Neural progenitor cell (in vitro differentiated cells): Measurements from ENCODE around the gene ADAM10. TPM values are rescaled to one million over a fixed set of nuclear protein-coding genes. Genes with fewer than 3 reads are reported as not detected.
"Not testable (repeated sequence)": the region's sequence is repeated elsewhere in the genome, so short reads cannot be mapped to it uniquely, and the experiment has no call there.

Source experiments
- DNase-seq: peaks from one replicate; pipeline ENCODE4 v3.0.0-alpha.2; 2016; ENCODE audit warnings: low spot score
- H2AFZ ChIP-seq: fragments of 200-600 bp; sonication (generic); replicated peaks from 2 replicates; pipeline ENCODE4 v1.6.1; 2016; ENCODE audit warnings: antibody characterized with exemption
- H3F3A ChIP-seq: fragments of 200-600 bp; sonication (generic); 2 replicates; pipeline ENCODE4 v1.6.1; 2016; ENCODE audit warnings: antibody characterized with exemption, low read depth
- H3K27ac ChIP-seq: fragments of 200-600 bp; sonication (generic); 2 replicates; pipeline ENCODE4 v1.5.1; 2016; ENCODE audit warnings: mild to moderate bottlenecking
- H3K27me3 ChIP-seq: fragments of 200-600 bp; sonication (generic); 2 replicates; pipeline ENCODE4 v1.6.1; 2016; ENCODE audit warnings: mild to moderate bottlenecking, moderate library complexity
- H3K36me3 ChIP-seq: fragments of 200-600 bp; sonication (generic); 2 replicates; pipeline ENCODE4 v1.5.1; 2016
- H3K4me1 ChIP-seq: fragments of 200-600 bp; sonication (generic); 2 replicates; pipeline ENCODE4 v1.6.1; 2016; ENCODE audit warnings: mixed run types
- H3K4me2 ChIP-seq: fragments of 200-600 bp; sonication (generic); 2 replicates; pipeline ENCODE4 v1.6.1; 2016
- H3K4me3 ChIP-seq: fragments of 200-600 bp; sonication (generic); 2 replicates; pipeline ENCODE4 v1.5.1; 2016
- H3K79me2 ChIP-seq: fragments of 200-600 bp; sonication (generic); 2 replicates; pipeline ENCODE4 v1.6.1; 2016; ENCODE audit warnings: low read depth
- H3K9ac ChIP-seq: fragments of 200-600 bp; sonication (generic); 2 replicates; pipeline ENCODE4 v1.6.1; 2016
- H3K9me3 ChIP-seq: fragments of 200-600 bp; sonication (generic); 2 replicates; pipeline ENCODE4 v1.5.1; 2016; ENCODE audit warnings: low read depth
- H4K20me1 ChIP-seq: fragments of 200-600 bp; sonication (generic); 2 replicates; pipeline ENCODE4 v1.6.1; 2016; ENCODE audit warnings: low read depth
- H3K27ac Mint-ChIP-seq: 3 replicates; pipeline ENCODE4 v1.8.0; 2021; ENCODE audit warnings: mixed read lengths
- H3K27me3 Mint-ChIP-seq: 2 replicates; pipeline ENCODE4 v1.8.0; 2022; ENCODE audit warnings: low read depth, mild to moderate bottlenecking, inconsistent platforms, moderate library complexity, mixed read lengths; ENCODE audit not compliant: insufficient read depth
- H3K36me3 Mint-ChIP-seq: 3 replicates; pipeline ENCODE4 v1.8.0; 2021; ENCODE audit warnings: mixed read lengths
- H3K4me1 Mint-ChIP-seq: 3 replicates; pipeline ENCODE4 v1.8.0; 2021; ENCODE audit warnings: mixed read lengths
- H3K4me3 Mint-ChIP-seq: 3 replicates; pipeline ENCODE4 v1.8.0; 2021; ENCODE audit warnings: mild to moderate bottlenecking, moderate library complexity, mixed read lengths
- H3K9me3 Mint-ChIP-seq: 3 replicates; pipeline ENCODE4 v1.8.0; 2020; ENCODE audit warnings: mixed read lengths
- EZH2 ChIP-seq: fragments of 200-600 bp; sonication (generic); IDR thresholded peaks from 2 replicates; pipeline ENCODE4 v1.6.1; 2017; ENCODE audit warnings: antibody characterized with exemption, mild to moderate bottlenecking, moderate library complexity
- EZH2phosphoT487 ChIP-seq: fragments of 200-600 bp; sonication (generic); IDR thresholded peaks from 2 replicates; pipeline ENCODE4 v1.6.1; 2017; ENCODE audit warnings: antibody characterized with exemption
- total RNA-seq: library from RNA; depleted of rRNA; stranded (reverse); fragments of >200 nt; gene quantifications from 2 replicates; pipeline ENCODE4 v1.2.3, GENCODE V29; 2015; ENCODE audit warnings: low replicate concordance
- TF ChIP-seq, protein P1 (sequence below): fragments of 200-600 bp; sonication (generic); IDR thresholded peaks from 2 replicates; pipeline ENCODE4 v1.5.1; 2017; ENCODE audit warnings: antibody characterized with exemption, mild to moderate bottlenecking

ADAM10 gene
- total RNA-seq, 1 donor from 2014 or later: 153 TPM

DNA sequence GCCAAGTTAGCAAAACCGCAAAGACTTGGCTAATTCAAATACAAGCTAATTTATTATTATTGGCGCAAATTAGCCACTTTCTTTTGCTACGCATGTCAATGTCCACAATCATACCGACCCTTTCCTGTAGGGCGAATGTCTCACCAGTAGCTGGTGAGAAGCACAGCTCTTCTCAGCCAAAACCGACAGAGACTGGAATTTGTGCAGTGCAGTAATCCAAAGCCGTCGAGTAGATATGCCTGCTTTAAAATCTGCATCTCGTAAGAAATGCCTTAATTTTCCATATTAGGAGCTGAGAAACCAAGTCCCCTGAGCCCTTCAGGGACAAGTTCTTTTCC lies 21.0 kb upstream of the ADAM10 start:
- H3K27ac ChIP-seq: no peak overlapping the region

DNA sequence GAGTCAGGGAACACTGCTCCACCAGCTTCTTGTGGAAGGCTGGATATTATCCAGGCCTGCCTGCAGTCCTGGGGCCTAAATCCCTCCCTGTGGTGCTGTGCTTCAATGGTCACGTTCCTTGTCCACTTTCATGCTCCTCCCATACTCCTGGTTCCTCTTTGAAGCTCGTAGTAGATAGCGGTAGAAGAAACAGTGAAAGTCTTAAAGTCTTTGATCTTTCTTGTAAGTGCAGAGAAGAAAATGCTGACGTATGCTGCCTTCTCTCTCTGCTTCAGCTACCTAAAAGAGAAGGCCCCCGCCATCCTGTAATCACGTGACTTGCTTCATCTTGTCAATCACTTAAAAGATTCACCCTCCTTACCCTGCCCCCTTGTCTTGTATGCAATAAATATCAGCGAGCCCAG lies 19.1 kb upstream of the ADAM10 start:
- H3K27me3 ChIP-seq, DNase-seq, H3K27me3 Mint-ChIP-seq, H4K20me1 ChIP-seq, H3K4me3 ChIP-seq, H2AFZ ChIP-seq, H3K27ac ChIP-seq, H3K36me3 Mint-ChIP-seq, H3K36me3 ChIP-seq, H3K9me3 ChIP-seq, H3K4me2 ChIP-seq, H3K9me3 Mint-ChIP-seq, H3K27ac Mint-ChIP-seq, H3K4me1 ChIP-seq, H3K9ac ChIP-seq: not testable (repeated sequence)
- H3K79me2 ChIP-seq: peaks cover 18% of the 10 kb centered on the region
- peak overlapping the region; percentile 22 for H3K4me3 Mint-ChIP-seq
- peaks cover 26% of the 10 kb centered on the region for H3F3A ChIP-seq
- peaks cover 11% of the 10 kb centered on the region for H3K4me1 Mint-ChIP-seq

More for the DNA sequence above, 21.0 kb upstream of the ADAM10 start:
- H3K9me3 ChIP-seq: no peaks in the 10 kb centered on the region
- H2AFZ ChIP-seq: peak overlapping the region; percentile 15
- no peaks in the 10 kb centered on the region for H4K20me1 ChIP-seq
- H3K27me3 ChIP-seq: peaks cover 4% of the 10 kb centered on the region
- peaks cover 26% of the 10 kb centered on the region for H3F3A ChIP-seq
- no peaks in the 10 kb centered on the region for H3K9me3 Mint-ChIP-seq
- TF ChIP-seq, protein P1, sequence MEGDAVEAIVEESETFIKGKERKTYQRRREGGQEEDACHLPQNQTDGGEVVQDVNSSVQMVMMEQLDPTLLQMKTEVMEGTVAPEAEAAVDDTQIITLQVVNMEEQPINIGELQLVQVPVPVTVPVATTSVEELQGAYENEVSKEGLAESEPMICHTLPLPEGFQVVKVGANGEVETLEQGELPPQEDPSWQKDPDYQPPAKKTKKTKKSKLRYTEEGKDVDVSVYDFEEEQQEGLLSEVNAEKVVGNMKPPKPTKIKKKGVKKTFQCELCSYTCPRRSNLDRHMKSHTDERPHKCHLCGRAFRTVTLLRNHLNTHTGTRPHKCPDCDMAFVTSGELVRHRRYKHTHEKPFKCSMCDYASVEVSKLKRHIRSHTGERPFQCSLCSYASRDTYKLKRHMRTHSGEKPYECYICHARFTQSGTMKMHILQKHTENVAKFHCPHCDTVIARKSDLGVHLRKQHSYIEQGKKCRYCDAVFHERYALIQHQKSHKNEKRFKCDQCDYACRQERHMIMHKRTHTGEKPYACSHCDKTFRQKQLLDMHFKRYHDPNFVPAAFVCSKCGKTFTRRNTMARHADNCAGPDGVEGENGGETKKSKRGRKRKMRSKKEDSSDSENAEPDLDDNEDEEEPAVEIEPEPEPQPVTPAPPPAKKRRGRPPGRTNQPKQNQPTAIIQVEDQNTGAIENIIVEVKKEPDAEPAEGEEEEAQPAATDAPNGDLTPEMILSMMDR: peak; percentile 7
- no peak for TF ChIP-seq EZH2phosphoT487
- H3K4me2 ChIP-seq: peak overlapping the region; percentile 73
- H3K4me1 Mint-ChIP-seq: peaks cover 11% of the 10 kb centered on the region
- peak overlapping the region; percentile 80 for H3K4me3 ChIP-seq
- no peaks in the 10 kb centered on the region for H3K27me3 Mint-ChIP-seq
- H3K36me3 ChIP-seq: no peaks in the 10 kb centered on the region
- DNase-seq: no peak
- H3K36me3 Mint-ChIP-seq: no peaks in the 10 kb centered on the region
- peak overlapping the region; percentile 76 for H3K27ac Mint-ChIP-seq
- H3K9ac ChIP-seq: no peak overlapping the region
- peaks cover 5% of the 10 kb centered on the region for H3K4me1 ChIP-seq
- peak overlapping the region; percentile 98 for H3K4me3 Mint-ChIP-seq
- H3K79me2 ChIP-seq: peaks cover 37% of the 10 kb centered on the region

DNA sequence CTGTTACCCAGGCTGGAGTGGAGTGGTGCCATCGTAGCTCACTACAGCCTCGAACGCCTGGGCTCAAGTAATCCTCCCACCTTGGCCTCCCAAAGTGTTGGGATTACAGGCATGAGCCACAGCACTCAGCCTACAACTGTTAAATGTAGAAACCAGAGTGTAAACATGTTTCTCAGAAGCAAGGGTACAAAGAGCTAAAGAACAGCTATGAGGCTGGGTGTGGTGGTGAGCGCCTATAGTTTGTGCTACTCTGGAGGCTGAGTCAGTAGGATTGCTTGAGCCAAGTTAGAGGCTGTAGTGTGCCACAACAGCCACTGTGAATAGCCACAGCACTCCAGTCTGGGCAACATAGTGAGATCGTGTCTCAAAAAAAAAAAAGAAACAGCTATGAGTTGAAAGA lies 16.8 kb upstream of the ADAM10 start:
- Mint-ChIP-seq H3K4me3 (no peak overlapping the region), H3K36me3 (no peaks in the 10 kb centered on the region), H3K4me1 (peaks cover 6% of the 10 kb centered on the region), H3K27me3 (no peaks in the 10 kb centered on the region), H3K9me3 (peaks cover 11% of the 10 kb centered on the region), H3K27ac (no peak overlapping the region)
- Histone ChIP-seq H3K36me3 (no peaks in the 10 kb centered on the region), H3K4me2 (no peak overlapping the region), H2AFZ (no peak overlapping the region), H3F3A (peaks cover 11% of the 10 kb centered on the region), H3K9me3 (no peaks in the 10 kb centered on the region), H3K4me1 (no peaks in the 10 kb centered on the region), H3K9ac (no peak overlapping the region), H3K79me2 (no peaks in the 10 kb centered on the region), H3K27me3 (peaks cover 4% of the 10 kb centered on the region), H3K27ac (no peak overlapping the region), H3K4me3 (no peak overlapping the region), H4K20me1 (no peaks in the 10 kb centered on the region)
- DNase-seq: no peak
- TF ChIP-seq, protein P1: no peak
- TF ChIP-seq EZH2 (no peak), EZH2phosphoT487 (no peak)

- Mint-ChIP-seq H3K4me3 (no peak overlapping the region), H3K27ac (no peak overlapping the region), H3K36me3 (no peaks in the 10 kb centered on the region), H3K9me3 (peaks cover 11% of the 10 kb centered on the region), H3K27me3 (no peaks in the 10 kb centered on the region), H3K4me1 (peaks cover 3% of the 10 kb centered on the region)
- Histone ChIP-seq H3K4me3 (no peak overlapping the region), H3K36me3 (no peaks in the 10 kb centered on the region), H3K27me3 (no peaks in the 10 kb centered on the region), H3K27ac (no peak overlapping the region), H2AFZ (no peak overlapping the region), H3K4me1 (no peaks in the 10 kb centered on the region), H3K4me2 (no peak overlapping the region), H3K9ac (no peak overlapping the region), H3K9me3 (no peaks in the 10 kb centered on the region), H3F3A (no peaks in the 10 kb centered on the region), H4K20me1 (no peaks in the 10 kb centered on the region), H3K79me2 (no peaks in the 10 kb centered on the region)
- TF ChIP-seq EZH2 (no peak), EZH2phosphoT487 (no peak)
- TF ChIP-seq, protein P1: no peak
- no peak for DNase-seq
Observed at GRCh38 chr15:58764468-58764867, 15.0 kb upstream of the ADAM10 start.
